Lower leg skin (tissue), 3 donors: ENCODE measurements around the gene NCKAP5L.

Experiments used
- POLR2A ChIP-seq, 2 donors: fragments of 450-650 bp; IDR thresholded peaks; one replicate each; pipeline ENCODE4 v1.6.1; 2016 to 2017; ENCODE audit warnings: antibody characterized with exemption in 2 of 2, mild to moderate bottlenecking in 1 of 2, moderate library complexity in 1 of 2
- TF ChIP-seq, protein P1 (sequence below), 3 donors: fragments of 450-650 bp; IDR thresholded peaks; one replicate each; pipeline ENCODE4 v1.5.1; 2016; ENCODE audit warnings: antibody characterized with exemption in 3 of 3, mild to moderate bottlenecking in 3 of 3, moderate library complexity in 2 of 3

- TF ChIP-seq, protein P1, sequence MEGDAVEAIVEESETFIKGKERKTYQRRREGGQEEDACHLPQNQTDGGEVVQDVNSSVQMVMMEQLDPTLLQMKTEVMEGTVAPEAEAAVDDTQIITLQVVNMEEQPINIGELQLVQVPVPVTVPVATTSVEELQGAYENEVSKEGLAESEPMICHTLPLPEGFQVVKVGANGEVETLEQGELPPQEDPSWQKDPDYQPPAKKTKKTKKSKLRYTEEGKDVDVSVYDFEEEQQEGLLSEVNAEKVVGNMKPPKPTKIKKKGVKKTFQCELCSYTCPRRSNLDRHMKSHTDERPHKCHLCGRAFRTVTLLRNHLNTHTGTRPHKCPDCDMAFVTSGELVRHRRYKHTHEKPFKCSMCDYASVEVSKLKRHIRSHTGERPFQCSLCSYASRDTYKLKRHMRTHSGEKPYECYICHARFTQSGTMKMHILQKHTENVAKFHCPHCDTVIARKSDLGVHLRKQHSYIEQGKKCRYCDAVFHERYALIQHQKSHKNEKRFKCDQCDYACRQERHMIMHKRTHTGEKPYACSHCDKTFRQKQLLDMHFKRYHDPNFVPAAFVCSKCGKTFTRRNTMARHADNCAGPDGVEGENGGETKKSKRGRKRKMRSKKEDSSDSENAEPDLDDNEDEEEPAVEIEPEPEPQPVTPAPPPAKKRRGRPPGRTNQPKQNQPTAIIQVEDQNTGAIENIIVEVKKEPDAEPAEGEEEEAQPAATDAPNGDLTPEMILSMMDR (IDR thresholded peaks at IDR 0.05), result no peak
- no peak for TF ChIP-seq POLR2A (IDR thresholded peaks at IDR 0.05)
Observed at GRCh38 chr12:49843876-49844437, 15.7 kb upstream of the NCKAP5L start.
